ENCODE results near the gene SIDT2. TPM values are rescaled to one million over a fixed set of nuclear protein-coding genes. Genes with fewer than 3 reads are reported as not detected.

SIDT2 gene
- total and polyA plus RNA-seq, 2 of the 13 experiments (the other 11 are each of a cell fraction or from before 2014, with no cell fraction given): 11.5 to 28.0 TPM

- Histone ChIP-seq H3K79me2 (ENCODE audit: insufficient read depth, low read length) (no peaks in the 10 kb centered on the region), H3K27me3 (ENCODE audit: control insufficient read depth in 1 of 2, insufficient read depth in 2 of 2, low read length in 2 of 2) (no peaks in the 10 kb centered on the region), H3K9me3 (ENCODE audit: low read length) (no peaks in the 10 kb centered on the region), H4K20me1 (ENCODE audit: insufficient read depth, low read length) (no peaks in the 10 kb centered on the region), H2AFZ (ENCODE audit: low read length) (no peak overlapping the region), H3K27ac (ENCODE audit: extremely low read length, insufficient read depth, low read length) (no peak overlapping the region), H3K4me3 (replicated peaks in 1 of 3; ENCODE audit: insufficient read depth in 1 of 3, low read depth in 2 of 3, low read length in 3 of 3) (no peak overlapping the region; a peak in 1 of 6 replicates), H3K4me2 (ENCODE audit: low read depth, low read length) (no peak overlapping the region), H3K4me1 (ENCODE audit: insufficient read depth, low read length) (peaks cover 9% of the 10 kb centered on the region), H3K9ac (ENCODE audit: insufficient read depth, low read depth, low read length) (no peak overlapping the region), H3K36me3 (replicated peaks in 1 of 2; ENCODE audit: control insufficient read depth in 1 of 2, insufficient read depth in 2 of 2, low read length in 2 of 2) (peaks cover 0 to 3% of the 10 kb centered on the region in 2 experiments; a peak in 1 of 5 replicates)
- no peak for DNase-seq (ENCODE audit: low spot score)
- ChIA-PET CTCF (ENCODE audit: low intra/inter-chr PET ratio, low total read pairs) (no interaction called here), POLR2A (no interaction called here)
- ATAC-seq: no peak; the same call in 2 of the 3 replicates
- BruUV-seq (replicated peaks): no TSS peak
- no peak for FAIRE-seq
- 46% methylated on average over 8 of the region's 13 CpGs for WGBS (ENCODE audit: low lambda C conversion rate)
- intact Hi-C loops (cut with micrococcal nuclease; ENCODE audit: unreplicated experiment) (no loop called here), in situ Hi-C loops (cut with HindIII; ENCODE audit: extremely low pct_ligation_motif_present, low pct_unique_long_range_greater_than_20kb) (no loop called here)
- no peak for TF ChIP-seq ADNP (CRISPR knock-in tag; IDR thresholded peaks at IDR 0.05)
- no peak for TF ChIP-seq ZNF646 (CRISPR knock-in tag; IDR thresholded peaks at IDR 0.05)
- no peak for TF ChIP-seq RXRB (CRISPR knock-in tag; IDR thresholded peaks at IDR 0.05; ENCODE audit: borderline replicate concordance)
- TF ChIP-seq HNRNPL (IDR thresholded peaks at IDR 0.05; ENCODE audit: low read depth, low read length): no peak
- TF ChIP-seq ZNF468 (CRISPR knock-in tag; IDR thresholded peaks at IDR 0.05): no peak
- no peak for TF ChIP-seq ZUFSP (CRISPR knock-in tag; IDR thresholded peaks at IDR 0.05; ENCODE audit: borderline replicate concordance)
- TF ChIP-seq HIVEP1 (CRISPR knock-in tag; IDR thresholded peaks at IDR 0.05): no peak
- no peak for TF ChIP-seq CBFB (CRISPR knock-in tag; IDR thresholded peaks at IDR 0.05)
- no peak for TF ChIP-seq REXO4 (CRISPR knock-in tag; IDR thresholded peaks at IDR 0.05; ENCODE audit: borderline replicate concordance)
- no peak for TF ChIP-seq ZNF580 (CRISPR knock-in tag; IDR thresholded peaks at IDR 0.05; ENCODE audit: borderline replicate concordance, low read depth)
- TF ChIP-seq MTA1 (CRISPR knock-in tag; IDR thresholded peaks at IDR 0.05; ENCODE audit: borderline replicate concordance): no peak
- no peak for TF ChIP-seq SMYD3 (CRISPR knock-in tag; IDR thresholded peaks at IDR 0.05)
- no peak for TF ChIP-seq ZMAT5 (CRISPR knock-in tag; IDR thresholded peaks at IDR 0.05; ENCODE audit: borderline replicate concordance, low read depth)
- no peak for TF ChIP-seq KDM2A (CRISPR knock-in tag; IDR thresholded peaks at IDR 0.05; ENCODE audit: borderline replicate concordance, low read depth)
- TF ChIP-seq SRSF9 (IDR thresholded peaks at IDR 0.05; ENCODE audit: borderline replicate concordance, insufficient read depth, low read depth, low read length, poor library complexity, severe bottlenecking): no peak
These were observed 21.6 kb downstream of the SIDT2 start for GRCh38 chr11:117199916-117200812.

Measured in HepG2 (cell line).